Measurements from ENCODE around the gene RFX3. TPM values are rescaled to one million over a fixed set of nuclear protein-coding genes. Genes with fewer than 3 reads are reported as not detected.

The RFX3 gene
- total and polyA plus RNA-seq, 2 donors (not counting 3 experiments of a cell fraction or from before 2014, with no cell fraction given), result 4.8 to 10.5 TPM

GRCh38 chr9:3241290-3241689, 284.5 kb downstream of the RFX3 start:
- no TSS peak for BruUV-seq (replicated peaks)
- intact Hi-C loops (cut with micrococcal nuclease) (loop anchor here (2.0 to 10.0 kb wide), 4 partner anchors 81 to 1126 kb away; no protein-coding TSS in a partner anchor), dilution Hi-C loops (cut with MboI; ENCODE audit: extremely low pct_ligation_motif_present, low sequenced_read_pairs) (no loop called here)
- H4K20me1 ChIP-seq (replicated peaks; ENCODE audit: control insufficient read depth, extremely low read depth, insufficient read depth, low read length), result no peaks in the 10 kb centered on the region
- H3K4me2 ChIP-seq (ENCODE audit: insufficient read depth, low read length), result no peak overlapping the region
- H3K9ac ChIP-seq (replicated peaks; ENCODE audit: extremely low read depth, insufficient read depth, low read length), result no peak overlapping the region
- H2AFZ ChIP-seq (ENCODE audit: low read depth, low read length), result no peak overlapping the region
- ChIA-PET POLR2A (interaction anchor here (1.2 kb wide), 1 partner anchor 200 kb away, joined by 5 read pairs; no protein-coding TSS in a partner anchor), CTCF (interaction anchor here (0.6 to 8.3 kb wide), 85 partner anchors 9 to 1135 kb away, joined by 3 to 566 read pairs (median 5); partner anchors contain the start of gene RFX3)
- no peaks in the 10 kb centered on the region for H3K36me3 ChIP-seq (ENCODE audit: control insufficient read depth in 2 of 2, extremely low read depth in 1 of 2, insufficient read depth in 2 of 2, low read length in 2 of 2)
- H3K4me1 ChIP-seq (ENCODE audit: control insufficient read depth, extremely low read depth, insufficient read depth, low read length), result no peaks in the 10 kb centered on the region
- H3K27me3 ChIP-seq (ENCODE audit: control insufficient read depth in 2 of 2, insufficient read depth in 2 of 2, low read length in 2 of 2), result no peaks in the 10 kb centered on the region
- TF ChIP-seq MYC (IDR thresholded peaks at IDR 0.05; ENCODE audit: low read depth, low read length) (no peak), POLR2AphosphoS5 (IDR thresholded peaks at IDR 0.05; ENCODE audit: insufficient read depth, low read depth, low read length) (no peak), GATA2 (IDR thresholded peaks at IDR 0.05; ENCODE audit: insufficient read depth, insufficient read length, low read depth, low read length) (no peak), POLR2A (IDR thresholded peaks at IDR 0.05; ENCODE audit: low read depth, low read length) (no peak), CTCF (IDR thresholded peaks at IDR 0.05; ENCODE audit: extremely low read depth in 1 of 2, insufficient read depth in 1 of 2, low read depth in 1 of 2, low read length in 2 of 2) (no peak), MAX (IDR thresholded peaks at IDR 0.05; ENCODE audit: insufficient read depth, insufficient read length) (no peak), JUN (IDR thresholded peaks at IDR 0.05; ENCODE audit: borderline replicate concordance, insufficient read depth, insufficient read length, low read depth) (no peak), EZH2 (IDR thresholded peaks at IDR 0.05; ENCODE audit: borderline replicate concordance, low read depth, low read length, severe bottlenecking) (no peak), FOS (IDR thresholded peaks at IDR 0.05; ENCODE audit: borderline replicate concordance, insufficient read depth, low read length) (no peak)
- no peaks in the 10 kb centered on the region for H3K9me1 ChIP-seq (replicated peaks; ENCODE audit: control insufficient read depth, extremely low read depth, insufficient read depth, low read length)
- H3K27ac ChIP-seq (ENCODE audit: insufficient read depth, low read depth, low read length), result no peak overlapping the region
- no peak for DNase-seq (ENCODE audit: low read depth, low spot score)
- H3K79me2 ChIP-seq (ENCODE audit: control insufficient read depth, insufficient read depth, low read length), result no peaks in the 10 kb centered on the region
- H3K4me3 ChIP-seq (replicated peaks in 1 of 3; ENCODE audit: insufficient read depth in 1 of 3, low read depth in 1 of 3, low read length in 3 of 3), result no peak overlapping the region
- no peak for FAIRE-seq
- no peaks in the 10 kb centered on the region for H3K9me3 ChIP-seq (replicated peaks; ENCODE audit: control insufficient read depth, insufficient read depth, low read length)
